Kidney tubule cell (primary cell): Measurements from ENCODE around the gene ARHGAP42.
"Not testable (repeated sequence)": the region's sequence is repeated elsewhere in the genome, so short reads cannot be mapped to it uniquely, and the experiment has no call there.

Experiments
- DNase-seq: peaks from one replicate; pipeline ENCODE4 v3.0.0-alpha.2; 2018; ENCODE audit warnings: low spot score

The ARHGAP42 gene

DNA sequence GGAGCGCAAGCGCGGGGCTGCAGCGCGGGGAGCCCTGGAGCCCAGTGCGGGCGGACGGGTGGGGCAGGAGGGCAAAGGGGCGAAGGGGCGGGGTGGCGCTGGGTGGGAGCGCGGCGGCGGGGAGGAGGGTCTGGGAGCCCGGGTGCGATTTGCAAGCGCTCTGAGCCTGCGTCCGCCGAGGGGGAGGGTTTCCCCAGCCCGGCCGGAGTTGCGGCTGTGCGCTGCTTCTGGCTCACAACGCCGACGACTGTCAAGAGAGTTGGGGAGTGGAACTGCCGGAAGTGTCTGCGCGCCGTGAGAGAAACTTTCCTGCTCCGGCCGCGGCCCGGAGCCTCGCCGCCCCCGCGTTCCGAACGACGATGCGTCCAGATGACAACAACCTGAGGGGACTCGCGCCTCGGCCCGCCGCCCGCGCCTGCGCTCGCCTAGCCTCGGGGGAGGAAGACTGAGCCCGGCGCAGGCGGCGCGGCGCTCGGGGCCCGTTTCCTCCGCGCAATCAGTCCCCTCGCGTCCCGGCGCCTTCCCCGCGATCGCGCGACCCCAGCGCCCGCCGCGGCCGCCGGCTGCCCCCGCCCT is at the start of gene ARHGAP42:
Gene ARHGAP42, plus strand, starts transcription at position 235 of the 576 bp plus-strand sequence. CDS start 391 bp downstream, outside the sequence.
- peak; percentile 76 for DNase-seq

GRCh38 chr11:100637706-100638105 is 49.4 kb upstream of the ARHGAP42 start:
- DNase-seq: no peak

- DNase-seq: no peak
These were observed 48.4 kb upstream of the ARHGAP42 start for GRCh38 chr11:100638648-100639047.

DNA sequence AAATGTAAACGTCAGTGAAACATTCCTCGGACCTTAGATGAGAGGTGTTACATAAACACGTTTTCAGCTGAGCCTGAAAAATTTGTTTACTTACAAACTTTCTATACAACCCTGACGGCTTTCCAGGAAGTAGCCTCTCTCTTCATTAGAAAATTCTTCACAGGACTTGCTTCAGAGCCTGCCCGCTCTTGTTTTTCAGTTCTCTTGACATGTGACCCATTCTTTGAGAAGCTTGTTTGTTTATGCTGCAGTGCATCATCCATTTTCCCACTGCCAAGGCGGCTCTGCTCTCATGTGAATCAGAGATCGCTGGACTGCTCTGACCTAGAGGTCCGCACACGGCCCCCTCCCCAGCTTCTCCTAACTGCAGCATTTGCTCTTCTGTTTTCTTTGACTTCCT is 47.9 kb upstream of the ARHGAP42 start:
- DNase-seq: peak; percentile 37

GRCh38 chr11:100640071-100640470 is 47.0 kb upstream of the ARHGAP42 start:
- no peak for DNase-seq

- DNase-seq: no peak
These were observed 46.4 kb upstream of the ARHGAP42 start for GRCh38 chr11:100640646-100641045.

GRCh38 chr11:100641456-100641855 is 45.6 kb upstream of the ARHGAP42 start:
- no peak for DNase-seq

- DNase-seq: no peak
These were observed 40.5 kb upstream of the ARHGAP42 start for GRCh38 chr11:100646545-100646944.

GRCh38 chr11:100647861-100648260 is 39.2 kb upstream of the ARHGAP42 start:
- DNase-seq: no peak

DNA sequence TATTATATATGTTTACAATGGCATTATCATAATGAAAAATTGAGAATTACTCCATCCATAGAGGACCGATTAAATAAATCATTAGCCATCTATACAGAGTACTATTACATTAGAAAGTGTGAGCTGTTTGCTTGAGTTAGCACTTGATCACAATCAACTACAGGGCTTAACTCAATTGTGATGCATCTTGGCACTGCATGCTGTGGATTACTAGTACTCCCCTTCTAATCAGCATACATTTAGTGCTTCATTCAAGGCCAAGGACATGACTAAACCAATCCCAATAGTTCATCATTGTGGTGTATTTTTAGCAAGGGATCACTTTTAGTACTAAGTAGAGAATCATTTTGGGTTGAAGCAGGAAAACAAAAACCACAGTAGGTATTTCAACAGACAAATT is 23.5 kb upstream of the ARHGAP42 start:
- no peak for DNase-seq

DNA sequence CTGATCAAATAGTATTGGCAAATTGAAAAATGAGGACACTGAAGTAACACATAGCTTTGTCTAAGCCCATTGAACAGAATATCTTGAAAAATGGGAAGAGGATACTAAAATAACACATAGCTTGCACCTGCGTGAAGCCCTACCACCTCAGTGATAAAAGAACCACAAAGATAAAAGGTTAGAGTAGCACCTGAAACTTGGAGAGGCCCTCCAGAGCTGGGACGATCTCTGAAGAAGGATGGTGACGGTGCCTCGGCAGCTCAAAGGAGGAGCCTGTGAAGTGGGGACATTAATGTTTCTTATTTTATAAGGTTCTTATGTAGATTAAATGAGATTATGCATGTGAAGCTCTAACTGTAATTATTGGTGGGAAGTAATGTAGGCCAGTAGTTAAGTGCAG is 23.1 kb upstream of the ARHGAP42 start:
- DNase-seq: no peak

DNA sequence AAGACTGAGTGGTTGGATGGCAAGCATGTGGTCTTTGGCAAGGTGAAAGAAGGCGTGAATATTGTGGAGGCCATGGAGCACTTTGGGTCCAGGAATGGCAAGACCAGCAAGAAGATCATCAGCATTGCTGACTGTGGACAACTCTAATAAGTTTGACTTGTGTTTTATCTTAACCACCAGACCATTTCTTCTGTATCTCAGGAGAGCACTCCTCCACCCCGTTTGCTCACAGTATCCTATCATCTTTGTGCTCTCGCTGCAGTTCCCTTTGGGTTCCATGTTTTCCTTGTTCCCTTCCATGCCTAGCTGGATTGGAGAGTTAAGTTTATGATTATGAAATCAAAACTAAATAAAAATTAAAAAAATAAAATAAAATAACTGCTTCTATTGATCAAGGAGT is 20.3 kb upstream of the ARHGAP42 start:
- DNase-seq: not testable (repeated sequence)

DNA sequence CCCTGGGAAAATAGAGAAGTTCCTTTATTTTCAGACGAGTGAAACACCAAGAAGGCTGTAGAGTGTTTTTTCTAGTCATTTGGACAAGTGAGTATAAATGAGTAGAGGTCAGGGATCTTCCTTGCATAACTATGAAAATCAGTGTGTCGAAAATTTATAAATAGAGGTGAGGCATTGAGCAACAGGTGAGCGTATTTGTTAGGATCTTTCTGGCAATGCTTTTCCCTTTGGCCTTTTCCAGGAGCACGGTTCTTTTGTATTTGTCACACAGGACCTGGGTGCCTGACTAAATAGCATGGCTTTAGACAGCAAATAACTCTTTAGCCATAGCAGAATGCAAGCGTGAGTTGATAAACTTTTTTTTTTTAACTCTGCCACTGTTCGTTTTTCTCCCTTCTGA is 19.6 kb upstream of the ARHGAP42 start:
- DNase-seq: no peak

DNA sequence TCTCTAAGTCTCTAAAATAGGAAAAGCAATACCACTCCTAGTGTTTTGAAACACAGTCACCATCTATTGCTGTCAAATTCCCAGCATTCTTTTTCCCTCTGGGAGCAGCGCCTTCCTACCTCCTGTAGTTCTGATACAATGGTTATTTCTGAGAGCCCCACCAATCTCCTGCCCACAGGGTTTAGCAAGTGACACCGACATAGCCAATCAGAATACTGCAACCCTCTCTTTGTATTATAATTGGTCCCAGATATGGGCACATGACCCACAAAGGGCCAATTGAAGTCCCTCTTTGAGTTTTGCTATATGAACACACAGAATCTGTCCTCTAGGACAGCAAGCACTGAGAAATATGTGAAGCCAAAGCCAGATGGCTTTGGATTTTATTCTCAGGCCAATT is 16.9 kb upstream of the ARHGAP42 start:
- no peak for DNase-seq

DNA sequence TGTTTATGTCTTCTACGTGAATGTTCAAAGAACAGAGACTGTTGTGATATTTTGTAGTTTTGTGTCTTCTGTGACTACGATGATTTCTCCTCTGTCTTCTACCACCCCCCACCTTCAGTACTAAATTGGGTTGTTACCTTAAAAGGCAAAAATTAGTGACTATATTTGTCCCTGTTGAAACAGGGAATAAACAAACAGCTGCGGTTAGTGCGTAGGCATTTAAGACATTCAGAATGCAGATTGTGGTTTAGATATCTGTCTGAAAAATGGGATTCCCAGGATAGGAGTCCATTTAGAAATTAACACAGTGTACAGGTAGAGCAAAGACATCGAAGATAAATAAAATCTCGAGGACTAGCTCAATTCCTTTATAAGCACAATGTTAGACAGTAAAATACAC is 15.6 kb upstream of the ARHGAP42 start:
- no peak for DNase-seq

DNA sequence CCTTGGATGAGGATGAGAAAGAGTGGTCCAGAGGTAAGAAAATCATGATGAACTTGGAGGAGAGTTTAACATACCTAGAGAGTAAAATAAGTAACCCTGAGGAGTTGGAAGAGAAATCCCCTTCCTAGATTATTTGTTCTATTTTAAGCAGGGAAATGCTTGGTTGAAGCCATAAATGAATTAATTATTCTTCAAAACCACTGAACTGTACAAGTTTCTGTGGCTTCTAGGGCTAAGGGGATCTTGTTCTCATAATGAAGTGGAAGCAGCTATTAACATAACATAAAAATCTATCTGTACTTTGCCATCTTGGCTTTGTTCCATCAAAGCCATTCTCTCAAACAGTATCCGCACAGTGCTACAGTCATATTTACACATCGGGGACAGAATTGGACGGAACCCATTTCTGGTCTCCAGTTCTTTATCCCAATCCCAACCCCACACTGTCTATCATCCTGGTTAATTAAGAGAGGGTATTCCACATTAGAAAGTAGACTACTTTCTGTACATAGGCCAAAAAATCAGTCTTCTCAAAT is 14.5 kb upstream of the ARHGAP42 start:
- peak; percentile 55 for DNase-seq

GRCh38 chr11:100673063-100673462 is 14.0 kb upstream of the ARHGAP42 start:
- peak; percentile 30 for DNase-seq

DNA sequence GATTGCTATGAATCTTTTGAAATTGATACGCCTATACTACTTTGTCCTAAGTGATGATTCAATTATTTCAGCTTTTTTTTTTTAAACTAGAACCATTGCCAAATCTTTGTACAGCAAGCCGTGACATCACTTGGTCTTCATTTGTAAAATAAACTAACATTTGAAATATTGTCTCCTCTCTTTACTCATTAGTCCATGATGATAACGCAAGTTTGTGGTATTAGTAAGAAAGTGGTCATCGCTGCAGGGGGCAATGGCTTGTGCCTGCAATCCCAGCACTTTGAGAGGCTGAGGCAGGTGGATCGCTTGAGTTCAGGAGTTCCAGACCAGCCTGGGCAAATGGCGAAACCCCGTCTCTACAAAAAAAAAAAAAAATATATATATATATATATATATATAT is 12.9 kb upstream of the ARHGAP42 start:
- DNase-seq: no peak

DNA sequence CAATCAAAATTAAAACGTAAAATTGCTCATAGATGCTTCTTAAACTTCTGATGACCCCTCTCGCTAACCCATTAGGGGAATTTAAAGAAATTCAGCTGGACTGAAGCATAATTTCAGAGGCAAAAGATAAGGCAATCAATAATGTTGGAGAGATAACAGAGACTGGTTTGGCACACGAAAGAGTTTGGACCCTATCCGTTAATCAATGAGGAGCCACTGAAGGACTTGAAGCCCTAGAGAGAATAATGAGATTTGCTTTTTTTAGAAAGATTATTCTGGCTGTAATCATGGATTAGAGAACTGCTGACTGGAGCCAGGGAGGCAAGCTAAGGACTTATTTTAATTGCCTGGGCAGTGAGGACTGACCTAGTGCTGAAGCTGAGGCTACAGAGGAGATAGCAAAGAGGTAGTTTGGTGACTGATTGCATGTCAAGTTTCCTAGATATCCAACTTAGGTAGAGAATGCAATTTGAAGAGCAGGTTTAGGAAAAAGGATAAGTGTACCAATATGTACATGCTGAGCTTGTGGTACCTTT is 11.9 kb upstream of the ARHGAP42 start:
- no peak for DNase-seq

DNA sequence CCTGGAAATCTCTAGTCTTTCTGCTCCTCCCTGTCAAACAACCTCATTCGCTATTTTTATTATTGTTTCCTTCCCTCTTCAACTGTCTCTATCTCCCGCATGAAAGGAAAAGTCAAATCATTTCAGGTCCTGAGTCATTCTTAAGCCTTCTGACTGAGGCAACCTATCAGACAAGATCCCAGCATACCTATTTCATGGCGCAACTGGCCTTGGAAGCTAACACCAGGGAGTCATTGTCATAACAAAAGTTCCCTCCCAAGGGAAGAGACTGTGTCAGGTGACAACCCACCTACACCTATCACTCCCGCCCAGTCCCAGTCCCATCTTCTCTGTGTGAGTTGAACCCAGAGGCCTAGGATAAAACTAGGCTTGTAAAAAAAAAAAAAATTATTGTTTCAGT is 10.2 kb upstream of the ARHGAP42 start:
- DNase-seq: peak; percentile 50

GRCh38 chr11:100677796-100678195 is 9.3 kb upstream of the ARHGAP42 start:
- DNase-seq: no peak

- no peak for DNase-seq
These were observed 7.0 kb upstream of the ARHGAP42 start for GRCh38 chr11:100680070-100680469.

GRCh38 chr11:100681064-100681502 is 6.0 kb upstream of the ARHGAP42 start:
- DNase-seq: peak; percentile 84
